GM12878 (cell line): ENCODE measurements around the gene SLC12A9. TPM values are rescaled to one million over a fixed set of nuclear protein-coding genes. Genes with fewer than 3 reads are reported as not detected.

Source experiments
- BCL11A ChIP-seq: IDR thresholded peaks from 2 replicates; pipeline ENCODE4 v1.6.1; 2011; ENCODE audit warnings: low read depth, low read length
- BMI1 ChIP-seq: fragments of 450-650 bp; IDR thresholded peaks from 2 replicates; pipeline ENCODE4 v1.6.1; 2016; ENCODE audit warnings: mild to moderate bottlenecking, moderate library complexity, borderline replicate concordance
- BRCA1 ChIP-seq: IDR thresholded peaks from 2 replicates; pipeline ENCODE4 v1.6.1; 2011; ENCODE audit warnings: low read depth, low read length, improper control_type of control experiment
- CHD2 ChIP-seq: IDR thresholded peaks from 2 replicates; pipeline ENCODE4 v1.6.1; 2011; ENCODE audit warnings: low read depth, low read length, improper control_type of control experiment, borderline replicate concordance
- CREM ChIP-seq: IDR thresholded peaks from 2 replicates; pipeline ENCODE4 v1.6.1; 2014; ENCODE audit warnings: antibody characterized with exemption, low read depth
- RAD21 ChIP-seq: IDR thresholded peaks from 2 replicates; pipeline ENCODE4 v1.6.1; 2011; ENCODE audit warnings: mild to moderate bottlenecking, low read depth, low read length, moderate library complexity; ENCODE audit not compliant: insufficient read depth
- TAF1 ChIP-seq: IDR thresholded peaks from 2 replicates; pipeline ENCODE4 v1.6.1; 2011; ENCODE audit warnings: mild to moderate bottlenecking, low read depth, low read length, borderline replicate concordance
- ZBTB33 ChIP-seq: fragments of 450-650 bp; IDR thresholded peaks from 2 replicates; pipeline ENCODE4 v1.6.1; 2017; ENCODE audit warnings: mild to moderate bottlenecking
- ZNF622 ChIP-seq: fragments of 450-650 bp; IDR thresholded peaks from 2 replicates; pipeline ENCODE4 v1.6.1; 2017; ENCODE audit warnings: mild to moderate bottlenecking, inconsistent platforms
- polyA plus RNA-seq, 11 experiments: library from polyadenylated mRNA; depleted of rRNA in 4 of 11; unstranded in 6 of 11; stranded (reverse) in 5 of 11; fragments of >200 nt; fragmentation: Nextera tagmentation in 4 of 11; fragmentation: Illumina TruSeq in 1 of 11; extraction: Ambion mirVana in 4 of 11; extraction: Trizol in 1 of 11; gene quantifications; 1 replicate in 1 of 11; 2 replicates in 10 of 11; pipeline versions ENCODE4 v1.2.1 to v1.2.3, GENCODE V29; 2011 to 2016; ENCODE audit warnings: inconsistent platforms in 2 of 11, missing spikeins in 2 of 11, low read depth in 1 of 11
- total RNA-seq, 4 experiments: library from RNA; depleted of rRNA in 3 of 4; stranded (reverse); fragments of >200 nt in 3 of 4; fragmentation: Illumina TruSeq in 1 of 4; extraction: Trizol in 1 of 4; gene quantifications; 2 replicates each; pipeline versions ENCODE4 v1.2.1 to v1.2.3, GENCODE V29; 2013 to 2021
- TF ChIP-seq, protein P1 (sequence below): fragments of 450-650 bp; IDR thresholded peaks from 2 replicates; pipeline ENCODE4 v1.6.1; 2017; ENCODE audit warnings: antibody characterized with exemption, mild to moderate bottlenecking, moderate library complexity
- TF ChIP-seq, protein P2 (sequence below): fragments of 450-650 bp; IDR thresholded peaks from 2 replicates; pipeline ENCODE4 v1.6.1; 2016; ENCODE audit warnings: mild to moderate bottlenecking

SLC12A9 gene
- total and polyA plus RNA-seq, 10 of the 15 experiments (the other 5 are each of a cell fraction or from before 2014, with no cell fraction given): 0.24 to 18.5 (median 9.4) TPM

DNA sequence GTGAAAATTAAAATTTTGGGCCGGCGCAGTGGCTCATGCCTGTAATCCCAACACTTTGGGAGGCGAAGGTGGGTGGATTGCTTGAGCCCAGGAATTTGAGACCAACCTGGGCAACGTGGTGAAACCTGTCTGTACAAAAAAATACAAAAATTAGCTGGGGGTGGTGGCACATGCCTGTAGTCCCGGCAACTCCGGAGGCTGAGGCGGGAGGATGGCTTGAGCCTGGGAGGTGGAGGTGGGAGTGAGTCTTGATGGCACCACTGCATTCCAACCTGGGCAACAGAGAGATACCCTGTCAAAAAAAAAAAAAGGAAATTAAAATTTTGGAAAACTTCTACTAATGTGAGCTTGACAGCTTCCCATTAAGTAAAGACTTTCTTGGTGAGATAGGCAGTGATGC is 25.5 kb downstream of the SLC12A9 start (continued):
- TF ChIP-seq ZNF622 (no peak), ZBTB33 (no peak), BRCA1 (no peak), TAF1 (no peak), BCL11A (no peak), CHD2 (no peak), CREM (no peak), BMI1 (no peak), RAD21 (no peak)
- TF ChIP-seq, protein P1, sequence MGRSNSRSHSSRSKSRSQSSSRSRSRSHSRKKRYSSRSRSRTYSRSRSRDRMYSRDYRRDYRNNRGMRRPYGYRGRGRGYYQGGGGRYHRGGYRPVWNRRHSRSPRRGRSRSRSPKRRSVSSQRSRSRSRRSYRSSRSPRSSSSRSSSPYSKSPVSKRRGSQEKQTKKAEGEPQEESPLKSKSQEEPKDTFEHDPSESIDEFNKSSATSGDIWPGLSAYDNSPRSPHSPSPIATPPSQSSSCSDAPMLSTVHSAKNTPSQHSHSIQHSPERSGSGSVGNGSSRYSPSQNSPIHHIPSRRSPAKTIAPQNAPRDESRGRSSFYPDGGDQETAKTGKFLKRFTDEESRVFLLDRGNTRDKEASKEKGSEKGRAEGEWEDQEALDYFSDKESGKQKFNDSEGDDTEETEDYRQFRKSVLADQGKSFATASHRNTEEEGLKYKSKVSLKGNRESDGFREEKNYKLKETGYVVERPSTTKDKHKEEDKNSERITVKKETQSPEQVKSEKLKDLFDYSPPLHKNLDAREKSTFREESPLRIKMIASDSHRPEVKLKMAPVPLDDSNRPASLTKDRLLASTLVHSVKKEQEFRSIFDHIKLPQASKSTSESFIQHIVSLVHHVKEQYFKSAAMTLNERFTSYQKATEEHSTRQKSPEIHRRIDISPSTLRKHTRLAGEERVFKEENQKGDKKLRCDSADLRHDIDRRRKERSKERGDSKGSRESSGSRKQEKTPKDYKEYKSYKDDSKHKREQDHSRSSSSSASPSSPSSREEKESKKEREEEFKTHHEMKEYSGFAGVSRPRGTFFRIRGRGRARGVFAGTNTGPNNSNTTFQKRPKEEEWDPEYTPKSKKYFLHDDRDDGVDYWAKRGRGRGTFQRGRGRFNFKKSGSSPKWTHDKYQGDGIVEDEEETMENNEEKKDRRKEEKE: no peak
- TF ChIP-seq, protein P2, sequence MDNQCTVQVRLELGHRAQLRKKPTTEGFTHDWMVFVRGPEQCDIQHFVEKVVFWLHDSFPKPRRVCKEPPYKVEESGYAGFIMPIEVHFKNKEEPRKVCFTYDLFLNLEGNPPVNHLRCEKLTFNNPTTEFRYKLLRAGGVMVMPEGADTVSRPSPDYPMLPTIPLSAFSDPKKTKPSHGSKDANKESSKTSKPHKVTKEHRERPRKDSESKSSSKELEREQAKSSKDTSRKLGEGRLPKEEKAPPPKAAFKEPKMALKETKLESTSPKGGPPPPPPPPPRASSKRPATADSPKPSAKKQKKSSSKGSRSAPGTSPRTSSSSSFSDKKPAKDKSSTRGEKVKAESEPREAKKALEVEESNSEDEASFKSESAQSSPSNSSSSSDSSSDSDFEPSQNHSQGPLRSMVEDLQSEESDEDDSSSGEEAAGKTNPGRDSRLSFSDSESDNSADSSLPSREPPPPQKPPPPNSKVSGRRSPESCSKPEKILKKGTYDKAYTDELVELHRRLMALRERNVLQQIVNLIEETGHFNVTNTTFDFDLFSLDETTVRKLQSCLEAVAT: no peak
